ENCODE measurements around the gene RBM4.

DNA sequence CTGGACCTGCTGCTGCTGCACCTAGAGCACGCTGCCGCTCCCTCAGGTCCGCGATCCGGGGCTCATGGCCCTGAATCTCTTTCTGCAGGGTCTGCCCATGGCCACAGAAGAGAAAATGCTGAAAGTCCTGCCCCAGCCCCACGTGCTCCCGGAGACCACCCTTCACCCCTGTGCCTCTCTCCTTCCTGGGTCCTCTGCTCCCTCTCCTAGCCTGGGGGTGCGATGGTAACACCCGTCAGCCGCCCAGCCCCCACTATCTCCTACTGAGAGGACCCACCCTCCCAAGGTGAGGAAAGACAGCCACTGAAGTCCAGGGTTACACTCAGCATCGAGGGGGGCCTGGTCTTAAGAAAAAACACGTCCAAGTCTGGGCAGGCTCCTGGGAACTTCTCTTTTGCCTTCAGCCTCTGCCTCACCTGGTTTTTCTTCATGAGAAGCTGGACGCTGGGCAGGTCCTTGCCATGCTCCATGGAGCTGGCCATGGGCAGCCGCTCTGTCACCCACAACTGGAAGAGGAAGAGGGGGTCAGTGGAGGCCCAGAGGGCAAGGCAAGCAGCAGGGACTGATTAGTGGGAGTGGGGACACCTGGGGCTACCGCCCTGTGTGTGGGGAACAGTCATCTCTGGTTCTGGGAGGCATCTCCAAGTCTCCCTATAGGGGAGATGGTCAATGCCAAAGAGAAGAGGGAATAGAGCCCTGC is 55.0 kb downstream of the RBM4 start:
- TF ChIP-seq, protein P1, sequence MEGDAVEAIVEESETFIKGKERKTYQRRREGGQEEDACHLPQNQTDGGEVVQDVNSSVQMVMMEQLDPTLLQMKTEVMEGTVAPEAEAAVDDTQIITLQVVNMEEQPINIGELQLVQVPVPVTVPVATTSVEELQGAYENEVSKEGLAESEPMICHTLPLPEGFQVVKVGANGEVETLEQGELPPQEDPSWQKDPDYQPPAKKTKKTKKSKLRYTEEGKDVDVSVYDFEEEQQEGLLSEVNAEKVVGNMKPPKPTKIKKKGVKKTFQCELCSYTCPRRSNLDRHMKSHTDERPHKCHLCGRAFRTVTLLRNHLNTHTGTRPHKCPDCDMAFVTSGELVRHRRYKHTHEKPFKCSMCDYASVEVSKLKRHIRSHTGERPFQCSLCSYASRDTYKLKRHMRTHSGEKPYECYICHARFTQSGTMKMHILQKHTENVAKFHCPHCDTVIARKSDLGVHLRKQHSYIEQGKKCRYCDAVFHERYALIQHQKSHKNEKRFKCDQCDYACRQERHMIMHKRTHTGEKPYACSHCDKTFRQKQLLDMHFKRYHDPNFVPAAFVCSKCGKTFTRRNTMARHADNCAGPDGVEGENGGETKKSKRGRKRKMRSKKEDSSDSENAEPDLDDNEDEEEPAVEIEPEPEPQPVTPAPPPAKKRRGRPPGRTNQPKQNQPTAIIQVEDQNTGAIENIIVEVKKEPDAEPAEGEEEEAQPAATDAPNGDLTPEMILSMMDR (conservative IDR thresholded peaks at IDR 0.05; ENCODE audit: low read depth, low read length), result no peak
- TF ChIP-seq EZH2 (IDR thresholded peaks at IDR 0.05; ENCODE audit: borderline replicate concordance, low read depth, low read length, poor library complexity, severe bottlenecking), result no peak
